ENCODE measurements around the gene HINT1.
"Not testable (repeated sequence)": the region's sequence is repeated elsewhere in the genome, so short reads cannot be mapped to it uniquely, and the experiment has no call there.

Gene HINT1

DNA sequence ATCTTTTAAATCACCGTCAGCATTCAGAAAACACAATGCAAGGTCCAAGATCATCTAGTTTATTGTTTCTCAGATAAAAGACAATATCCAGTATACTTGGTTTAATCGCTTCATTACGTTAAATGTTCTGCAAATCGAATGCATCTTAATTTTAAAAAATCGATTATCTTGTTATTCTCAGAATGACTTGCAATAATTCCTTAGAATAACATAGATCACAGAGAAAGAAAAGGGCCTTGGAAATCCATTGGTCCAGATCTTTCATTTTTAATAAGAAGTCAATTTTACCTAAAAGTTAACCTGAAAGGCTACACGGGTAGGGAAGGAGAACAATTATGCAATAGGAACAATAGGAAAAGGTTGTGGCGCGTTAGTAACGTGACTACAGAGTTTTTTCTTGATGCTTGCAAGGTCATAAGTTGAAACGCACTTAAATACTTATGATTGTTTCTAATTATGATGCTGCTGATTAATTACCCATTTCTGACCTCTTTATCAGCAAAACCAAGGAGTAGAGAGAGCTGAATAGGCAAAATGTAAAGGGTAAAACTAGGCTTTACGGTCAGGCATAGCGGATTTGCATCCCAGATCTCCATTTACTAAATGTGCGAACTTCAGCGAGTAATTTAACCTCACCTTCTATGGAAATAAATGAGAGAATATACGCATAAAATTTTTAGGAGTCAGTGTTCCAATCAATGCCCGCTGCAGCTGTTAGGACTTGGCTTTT is 4.9 kb upstream of the HINT1 start:
- DNase-seq = no peak

DNA sequence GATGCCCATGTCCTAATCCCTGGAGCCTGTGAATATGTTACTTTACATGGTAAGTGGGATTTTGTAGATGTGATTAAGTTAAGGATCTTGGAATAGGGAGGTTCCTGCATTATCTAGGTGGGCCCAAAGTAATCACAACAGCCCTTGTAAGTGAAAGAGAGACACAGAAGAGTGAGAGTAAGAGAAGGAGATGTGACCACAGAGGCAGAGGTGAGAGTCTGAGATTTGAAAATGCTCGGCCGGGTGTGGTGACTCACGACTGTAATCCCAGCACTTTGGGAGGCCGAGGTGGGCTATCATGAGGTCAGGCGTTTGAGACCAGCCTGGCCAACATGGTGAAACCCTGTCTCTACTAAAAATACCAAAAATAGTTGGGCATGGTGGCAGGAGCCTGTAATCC is 2.6 kb upstream of the HINT1 start:
- DNase-seq = no peak

DNA sequence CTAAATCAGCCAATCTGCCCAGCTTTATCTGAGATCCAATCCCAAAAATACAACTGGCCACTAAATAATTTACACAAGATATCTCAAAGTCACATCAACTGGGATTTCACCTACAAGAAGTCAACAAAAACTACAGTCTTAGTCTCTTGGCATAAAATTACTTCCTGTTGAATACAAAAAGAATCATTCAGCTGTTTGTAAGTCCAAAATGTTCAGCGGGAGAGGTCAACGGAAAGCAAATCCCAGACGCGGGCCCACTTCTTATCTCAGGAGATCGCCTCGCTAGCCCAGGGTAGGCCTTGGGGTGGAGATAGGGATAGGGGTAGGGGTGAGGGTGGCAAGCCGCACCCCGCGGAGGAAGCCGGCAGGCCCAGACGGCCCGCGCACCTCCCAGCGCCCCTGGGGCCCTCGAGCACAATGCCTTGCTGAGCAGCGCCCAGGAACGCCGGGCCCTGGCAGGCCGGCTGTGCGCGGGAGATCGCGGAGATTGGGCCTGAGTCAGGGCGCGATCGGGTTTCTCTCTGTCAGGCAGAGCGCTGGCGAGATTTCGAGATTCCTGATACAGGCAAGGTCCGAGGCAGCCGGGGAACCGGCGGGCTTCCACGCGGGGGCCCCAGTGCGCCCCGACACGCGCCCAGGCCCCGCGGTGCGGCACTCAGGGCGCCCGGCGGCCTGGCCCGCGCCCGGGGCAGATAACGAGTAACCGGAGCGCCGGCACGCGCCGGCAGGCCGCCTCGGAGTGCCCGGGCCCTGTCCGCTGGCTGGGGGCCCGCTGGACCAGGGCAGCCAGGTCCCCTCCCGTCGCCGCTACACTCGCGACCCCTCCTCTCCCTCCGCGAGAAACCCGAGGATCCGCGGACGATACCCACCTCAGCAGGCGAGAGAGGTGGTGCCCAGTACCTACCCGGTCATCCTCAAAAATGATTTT is 601 bp downstream of the HINT1 start:
- peak; percentile 74 for DNase-seq

DNA sequence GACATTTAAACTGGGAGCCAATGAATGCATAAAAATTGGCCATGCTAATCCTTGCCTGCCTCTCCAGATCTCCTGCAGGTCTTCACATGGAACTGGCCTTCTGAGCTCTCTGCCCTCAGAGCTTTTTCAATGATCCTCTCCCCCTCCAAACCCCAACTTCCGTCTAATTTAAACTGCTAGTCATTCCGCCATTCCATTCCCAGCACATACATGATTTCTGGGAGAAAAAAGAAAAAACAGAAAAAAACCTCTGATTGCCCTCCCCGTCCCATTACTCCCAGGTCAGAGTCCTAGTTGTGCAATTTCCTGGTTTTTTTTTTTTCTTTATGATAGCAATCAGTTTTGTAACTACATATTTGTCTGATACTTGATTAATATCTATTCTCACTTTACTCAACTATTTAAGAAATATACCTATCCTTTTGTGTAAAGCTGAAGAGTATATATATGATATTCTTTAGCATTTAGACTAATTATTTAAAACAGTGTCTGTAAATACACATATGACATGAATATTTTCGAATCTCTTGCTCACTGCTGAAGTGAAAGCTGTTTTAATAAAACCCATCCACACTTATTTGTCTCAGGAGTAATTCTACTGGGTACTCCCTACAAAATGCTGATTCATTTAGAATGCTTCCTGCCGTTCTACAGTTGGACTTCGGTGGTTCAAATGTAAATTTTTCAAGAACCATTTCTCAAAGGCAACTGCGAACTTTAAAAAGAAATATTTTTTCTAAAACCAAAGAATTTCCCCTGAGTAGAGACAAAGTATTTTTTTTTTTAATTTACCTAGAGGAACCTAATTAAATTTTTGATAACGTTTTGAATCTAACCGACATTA is 1.6 kb downstream of the HINT1 start:
- peak; percentile 40 for DNase-seq

DNA sequence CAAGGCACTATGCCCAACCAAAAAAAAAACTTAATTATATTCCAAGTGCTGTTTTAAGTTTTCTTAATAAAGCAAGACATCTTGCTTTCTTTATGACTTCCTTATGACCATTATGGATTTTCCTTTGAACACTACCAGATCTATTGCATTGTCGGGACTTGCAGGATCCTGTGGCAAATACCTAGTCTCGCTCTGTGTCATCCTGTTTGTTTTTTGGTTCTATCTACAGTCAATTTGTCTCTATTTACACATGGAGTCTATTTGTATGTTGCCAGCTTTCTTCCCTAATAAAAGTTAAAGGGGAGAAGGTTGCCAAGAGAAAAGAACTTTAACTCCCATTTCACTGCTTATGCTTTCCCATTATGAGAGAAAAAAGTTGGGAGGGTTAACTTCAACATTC is 4.9 kb downstream of the HINT1 start:
- no peak for DNase-seq

DNA sequence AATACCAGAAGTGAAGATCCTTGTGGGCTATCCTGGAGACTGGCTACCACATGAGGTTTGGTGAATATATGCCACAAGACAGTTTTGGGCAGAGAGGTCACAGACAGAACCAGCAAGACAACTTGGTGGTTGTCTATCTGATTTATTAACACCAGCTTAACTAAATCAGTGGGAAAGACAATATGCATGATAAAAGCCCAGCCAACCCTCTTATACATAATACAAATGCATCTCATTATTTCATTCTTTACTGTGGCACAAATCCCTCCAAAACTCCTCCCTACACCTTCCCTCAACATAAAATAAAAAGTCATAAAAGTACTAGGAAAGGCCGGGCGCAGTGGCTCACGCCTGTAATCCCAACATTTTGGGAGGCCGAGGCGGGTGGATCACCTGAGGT is 8.1 kb downstream of the HINT1 start:
- no peak for DNase-seq

DNA sequence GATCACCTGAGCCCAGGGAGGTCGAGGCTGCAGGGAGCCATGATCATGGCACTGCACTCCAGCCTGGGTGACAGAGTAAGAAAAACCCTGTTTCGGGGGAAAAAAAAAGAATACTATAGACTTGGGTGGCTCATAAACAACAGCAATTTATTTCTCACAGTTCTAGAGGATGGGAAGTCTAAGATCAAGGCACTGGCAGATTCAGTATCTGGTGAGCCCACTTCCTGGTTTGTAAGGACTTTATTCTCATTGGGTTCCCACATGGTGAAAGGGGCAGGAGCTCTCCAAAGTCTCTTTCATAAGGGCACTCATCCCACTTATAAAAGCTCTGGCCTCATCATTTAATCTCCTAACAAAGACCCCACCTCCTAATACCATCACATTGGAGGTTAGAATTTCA is 8.7 kb downstream of the HINT1 start:
- DNase-seq = no peak

DNA sequence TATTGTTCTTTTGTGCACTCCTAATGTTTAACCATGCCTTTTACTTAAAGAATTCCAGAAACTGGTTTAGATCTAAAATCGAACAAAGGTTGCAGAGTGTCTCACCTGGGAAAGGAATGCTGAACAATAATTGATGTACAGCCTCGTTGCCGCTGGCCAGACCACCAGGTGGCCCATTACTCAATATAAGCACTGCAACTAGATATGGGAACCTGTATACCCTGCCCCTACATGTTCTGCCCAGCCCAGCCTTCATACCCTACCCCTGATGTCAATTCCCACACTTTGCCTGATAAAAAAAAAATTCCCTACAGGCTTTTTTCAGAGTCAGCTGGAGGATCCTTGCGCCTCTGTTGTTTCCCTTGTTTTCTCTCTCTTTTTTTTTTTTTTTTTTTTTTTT is 13.8 kb downstream of the HINT1 start:
- DNase-seq = no peak

DNA sequence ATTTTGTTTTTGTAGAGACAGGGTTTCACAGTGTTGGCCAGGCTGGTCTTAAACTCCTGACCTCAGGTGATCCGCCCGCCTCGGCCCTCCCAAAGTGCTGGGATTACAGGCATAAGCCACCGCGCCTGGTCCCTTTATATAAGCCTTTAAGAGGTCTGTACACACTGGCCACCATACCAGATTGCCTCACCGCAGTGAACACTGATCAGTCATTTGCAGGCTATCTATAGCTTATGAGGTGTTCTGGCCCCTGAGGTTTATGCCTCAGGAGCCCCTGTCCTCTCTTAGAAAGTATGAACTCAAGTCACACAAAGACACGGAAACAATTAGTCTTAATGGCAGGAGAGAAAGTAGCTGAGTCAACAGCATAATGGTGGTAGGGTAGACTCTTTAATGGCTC is 14.6 kb downstream of the HINT1 start:
- no peak for DNase-seq

DNA sequence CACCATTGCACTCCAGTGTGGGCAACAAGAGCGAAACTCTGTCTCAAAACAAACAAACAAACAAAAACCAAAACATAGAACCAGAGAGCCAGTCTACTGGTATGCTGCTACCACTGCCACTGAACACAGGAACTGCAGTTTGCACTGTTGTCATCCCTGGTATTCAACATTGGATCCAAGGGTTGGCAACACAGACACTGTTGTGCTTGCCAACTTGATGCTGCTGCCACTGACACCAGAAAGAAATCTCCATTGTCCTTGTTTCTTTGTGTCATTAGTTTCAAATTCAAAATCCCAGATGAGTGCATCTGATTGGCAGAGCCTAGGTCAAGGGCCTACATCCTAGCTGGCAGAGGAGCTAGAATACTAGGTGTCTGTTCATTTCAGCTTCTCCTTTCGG is 16.2 kb downstream of the HINT1 start:
- no peak for DNase-seq

DNA sequence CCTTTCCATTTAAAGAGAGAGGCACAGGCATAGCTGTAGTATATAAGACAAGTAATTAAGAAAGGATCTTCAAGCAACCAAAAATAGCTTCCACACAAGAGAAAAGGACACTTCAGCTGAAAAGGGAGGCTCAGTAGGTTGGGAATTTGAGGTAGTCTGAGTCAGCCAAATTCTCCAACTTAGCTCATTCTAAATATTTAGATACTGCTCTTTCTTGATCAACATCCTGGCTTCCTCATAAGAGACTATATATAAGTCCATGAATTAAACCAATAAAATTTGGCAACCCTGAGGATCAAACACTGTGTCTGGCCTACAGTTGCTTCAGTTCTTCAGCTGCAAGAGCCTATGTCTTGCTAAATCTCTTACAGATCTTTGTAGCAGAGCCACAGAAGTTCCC is 17.8 kb downstream of the HINT1 start:
- no peak for DNase-seq

DNA sequence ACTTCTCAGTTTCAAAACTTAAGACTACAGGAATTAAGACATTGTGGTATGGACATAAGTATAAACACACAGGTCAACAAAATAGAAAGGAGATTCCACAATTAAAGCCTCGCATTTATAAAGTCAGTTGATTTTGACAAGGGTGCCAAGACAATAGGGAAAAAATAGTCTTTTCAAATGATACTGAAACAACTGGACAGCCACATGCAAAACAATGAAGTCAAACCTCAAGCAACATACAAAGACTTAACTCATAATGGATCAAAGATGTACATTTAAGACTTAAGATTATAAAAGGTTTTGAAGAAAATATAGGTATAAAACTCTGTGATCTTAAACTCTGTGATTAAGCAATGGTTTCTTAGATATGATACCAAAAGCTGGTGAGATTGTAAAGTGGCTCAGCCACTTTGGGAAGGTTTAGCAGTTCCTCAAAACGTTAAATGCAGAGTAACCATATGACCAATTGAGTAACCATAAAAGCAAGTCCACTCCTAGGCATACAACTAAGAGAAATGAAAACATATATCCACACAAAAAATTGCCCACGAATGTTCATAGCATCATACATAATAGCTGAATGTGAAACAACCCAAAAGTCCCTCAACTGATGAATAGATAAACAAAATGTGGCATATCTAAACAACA is 22.0 kb downstream of the HINT1 start:
- no peak for DNase-seq

DNA sequence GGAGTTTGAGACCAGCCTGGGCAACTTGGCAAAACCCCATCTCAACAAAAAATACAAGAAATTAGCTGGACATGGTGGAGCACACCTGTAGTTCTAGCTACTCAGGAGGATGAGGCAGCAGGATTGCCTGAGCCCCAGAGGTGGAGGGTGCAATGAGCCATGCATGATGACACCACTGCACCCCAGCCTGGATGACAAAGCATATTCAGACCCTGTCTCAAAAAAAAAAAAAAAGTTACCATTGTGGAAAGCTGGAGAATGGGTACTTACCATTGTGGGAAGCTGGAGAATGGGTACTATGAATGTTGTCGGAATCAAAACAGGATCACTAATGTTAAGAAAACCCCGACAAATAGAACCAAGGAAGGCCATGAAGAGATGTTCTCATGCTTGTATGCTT is 25.7 kb downstream of the HINT1 start:
- DNase-seq = no peak

DNA sequence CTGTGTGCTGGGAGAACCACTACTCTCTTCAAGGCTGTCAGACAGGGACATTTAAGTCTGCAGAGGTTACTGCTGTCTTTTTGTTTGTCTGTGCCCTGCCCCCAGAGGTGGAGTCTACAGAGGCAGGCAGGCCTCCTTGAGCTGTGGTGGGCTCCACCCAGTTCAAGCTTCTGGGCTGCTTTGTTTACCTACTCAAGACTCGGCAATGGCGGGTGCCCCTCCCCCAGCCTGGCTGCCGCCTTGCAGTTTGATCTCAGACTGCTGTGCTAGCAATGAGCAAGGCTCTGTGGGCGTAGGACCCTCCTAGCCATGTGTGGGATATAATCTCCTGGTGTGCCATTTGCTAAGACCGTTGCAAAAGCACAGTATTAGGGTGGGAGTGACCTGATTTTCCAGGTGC is 26.6 kb downstream of the HINT1 start:
- not testable (repeated sequence) for DNase-seq

DNA sequence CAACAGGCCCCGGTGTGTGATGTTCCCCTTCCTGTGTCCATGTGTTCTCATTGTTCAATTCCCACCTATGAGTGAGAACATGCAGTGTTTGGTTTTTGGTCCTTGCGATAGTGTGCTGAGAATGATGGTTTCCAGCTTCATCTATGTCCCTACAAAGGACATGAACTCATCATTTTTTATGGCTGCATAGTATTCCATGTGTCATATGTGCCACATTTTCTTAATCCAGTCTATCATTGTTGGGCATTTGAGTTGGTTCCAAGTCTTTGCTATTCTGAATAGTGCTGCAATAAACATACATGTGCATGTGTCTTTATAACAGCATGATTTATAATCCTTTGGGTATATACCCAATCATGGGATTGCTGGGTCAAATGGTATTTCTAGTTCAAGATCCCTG is 32.0 kb downstream of the HINT1 start:
- not testable (repeated sequence) for DNase-seq

DNA sequence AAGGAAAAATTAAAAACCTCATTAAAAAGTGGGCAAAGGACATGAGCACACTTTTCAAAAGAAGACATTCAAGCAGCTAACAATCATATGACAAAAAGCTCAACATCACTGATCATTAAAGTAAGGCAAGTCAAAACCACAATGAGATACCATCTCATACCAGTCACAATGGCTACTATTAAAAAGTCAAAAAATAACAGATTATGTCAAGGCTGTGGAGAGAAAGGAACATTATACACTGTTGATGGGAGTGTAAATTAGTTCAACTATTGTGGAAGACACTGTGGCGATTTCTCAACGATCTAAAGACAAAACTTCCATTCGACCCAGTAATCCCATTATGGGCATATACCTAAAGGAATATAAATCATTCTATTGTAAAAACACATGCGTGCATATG is 35.8 kb downstream of the HINT1 start:
- DNase-seq = no peak

DNA sequence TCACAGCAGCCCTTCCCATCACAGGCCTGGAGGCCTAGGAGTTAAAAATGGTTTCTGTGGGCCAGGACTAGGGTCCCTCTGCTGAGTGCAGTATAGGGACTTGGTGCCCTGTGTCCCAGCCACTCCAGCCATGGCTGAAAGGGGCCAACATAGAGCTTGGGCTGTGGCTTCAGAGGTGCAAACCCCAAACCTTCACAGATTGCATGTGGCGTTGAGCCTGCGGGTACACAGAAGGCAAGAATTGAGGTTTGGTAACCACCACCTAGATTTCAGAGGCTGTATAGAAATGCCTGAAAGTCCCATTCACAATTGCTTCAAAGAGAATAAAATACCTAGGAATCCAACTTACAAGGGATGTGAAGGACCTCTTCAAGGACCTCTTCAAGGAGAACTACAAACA is 37.8 kb downstream of the HINT1 start:
- DNase-seq = not testable (repeated sequence)

DNA sequence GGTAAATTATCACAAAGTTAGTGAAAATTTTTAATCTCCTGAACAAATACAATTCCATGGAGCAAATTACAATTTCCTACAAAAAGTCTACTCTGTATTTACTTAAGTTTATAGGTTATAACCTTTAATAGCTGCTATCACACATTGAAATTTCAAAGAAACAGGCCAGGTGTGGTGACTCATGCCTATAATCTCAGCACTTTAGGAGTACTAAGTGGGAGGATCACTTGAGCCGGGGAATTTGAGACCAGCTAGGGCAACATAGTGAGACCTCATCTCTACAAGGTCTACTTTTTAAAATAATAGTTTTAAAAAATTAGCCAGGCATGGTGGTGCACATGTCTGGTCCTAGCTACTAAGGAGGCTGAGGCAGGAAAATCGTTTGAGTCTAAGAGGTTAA is 50.3 kb downstream of the HINT1 start:
- DNase-seq = no peak

DNA sequence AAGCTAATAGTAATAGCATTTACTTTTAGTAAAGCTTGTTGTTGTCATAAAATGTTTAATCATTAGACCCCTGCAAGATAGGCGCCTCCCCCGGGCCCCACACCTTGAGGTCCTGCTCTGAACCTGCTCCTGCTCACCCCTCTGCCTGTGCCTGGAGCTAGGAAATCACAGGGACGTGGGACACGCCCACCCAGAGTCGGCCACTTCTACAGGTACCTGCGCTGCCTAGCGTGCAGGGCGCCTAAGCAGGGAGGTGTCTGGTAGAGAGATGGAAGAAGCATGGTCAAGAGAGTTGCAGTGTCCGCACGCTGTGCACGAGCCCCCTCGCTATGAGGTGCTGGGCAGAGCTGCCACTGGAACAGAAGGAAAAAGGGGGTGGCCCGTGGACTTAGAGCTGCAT is 52.6 kb downstream of the HINT1 start:
- no peak for DNase-seq

DNA sequence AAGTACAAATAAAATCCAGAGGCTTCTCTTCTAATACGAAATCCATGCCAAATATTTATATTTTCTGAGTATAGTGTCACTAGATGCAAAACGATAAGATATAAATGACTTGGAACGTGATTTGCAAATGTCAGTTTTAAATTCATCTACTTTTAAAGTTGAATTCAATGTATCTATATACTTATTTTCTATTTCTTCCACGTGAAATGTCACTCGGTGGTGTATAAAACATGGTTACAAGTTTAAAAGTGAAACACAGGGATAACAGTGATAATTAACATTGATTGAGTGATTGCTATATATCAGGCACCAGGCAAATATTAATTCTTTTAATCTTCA is 54.8 kb downstream of the HINT1 start:
- no peak for DNase-seq

DNA sequence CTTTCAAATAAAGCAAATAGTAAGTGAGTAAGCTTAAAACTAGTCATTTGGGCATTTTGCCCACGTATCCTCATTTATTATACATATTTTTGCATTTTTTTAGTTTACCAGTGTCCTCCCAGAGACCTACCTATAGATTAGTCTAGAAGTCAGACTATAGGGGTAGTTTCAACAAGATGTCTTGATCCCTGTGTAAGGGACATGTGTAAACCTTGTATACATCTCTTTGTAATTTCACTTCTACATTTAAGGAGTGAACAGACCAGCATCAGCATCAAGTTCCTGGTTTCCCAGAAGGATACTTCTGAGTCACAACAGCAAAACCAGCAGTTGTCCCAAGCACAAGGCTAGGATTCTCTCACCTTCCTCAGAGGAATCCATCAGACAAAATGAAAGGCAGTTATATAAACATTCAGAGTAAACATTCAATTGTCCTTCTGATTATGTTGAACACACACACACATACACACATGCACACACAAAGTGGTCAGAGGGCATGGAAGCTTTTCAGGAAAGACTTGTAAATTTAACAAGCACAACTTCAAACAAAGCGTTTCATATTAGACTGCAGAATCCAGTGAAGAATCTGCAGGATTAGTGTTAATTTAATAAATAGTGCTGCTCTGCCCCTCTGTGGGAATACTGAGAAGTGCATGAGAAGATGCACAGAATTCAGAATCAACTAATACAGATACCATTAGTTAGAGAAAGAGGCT is 55.4 kb downstream of the HINT1 start:
- DNase-seq = peak; percentile 68

Measured in CD4-positive, alpha-beta T cell treated with Interleukin-17A for 1 hour (primary cell).